ENCODE results near the gene PDCD1LG2.

DNA sequence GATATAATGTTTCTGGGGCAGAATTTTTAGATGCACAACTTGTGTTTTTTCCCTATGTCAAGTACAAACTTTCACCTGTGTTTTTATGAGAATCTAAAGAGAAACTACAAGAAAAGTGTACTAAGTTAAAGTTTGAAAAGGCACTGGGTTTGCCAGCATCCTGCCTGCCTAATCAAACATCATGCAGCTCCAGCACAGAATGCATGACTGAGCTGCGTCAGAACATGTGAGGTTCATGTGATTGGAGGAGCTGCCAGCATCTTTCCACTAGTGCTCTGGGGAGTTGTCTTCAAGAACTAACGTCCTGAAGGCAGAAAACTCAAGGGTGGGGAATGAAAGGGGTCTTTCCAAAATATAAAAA is 72.5 kb downstream of the PDCD1LG2 start:
- TF ChIP-seq, protein P1, sequence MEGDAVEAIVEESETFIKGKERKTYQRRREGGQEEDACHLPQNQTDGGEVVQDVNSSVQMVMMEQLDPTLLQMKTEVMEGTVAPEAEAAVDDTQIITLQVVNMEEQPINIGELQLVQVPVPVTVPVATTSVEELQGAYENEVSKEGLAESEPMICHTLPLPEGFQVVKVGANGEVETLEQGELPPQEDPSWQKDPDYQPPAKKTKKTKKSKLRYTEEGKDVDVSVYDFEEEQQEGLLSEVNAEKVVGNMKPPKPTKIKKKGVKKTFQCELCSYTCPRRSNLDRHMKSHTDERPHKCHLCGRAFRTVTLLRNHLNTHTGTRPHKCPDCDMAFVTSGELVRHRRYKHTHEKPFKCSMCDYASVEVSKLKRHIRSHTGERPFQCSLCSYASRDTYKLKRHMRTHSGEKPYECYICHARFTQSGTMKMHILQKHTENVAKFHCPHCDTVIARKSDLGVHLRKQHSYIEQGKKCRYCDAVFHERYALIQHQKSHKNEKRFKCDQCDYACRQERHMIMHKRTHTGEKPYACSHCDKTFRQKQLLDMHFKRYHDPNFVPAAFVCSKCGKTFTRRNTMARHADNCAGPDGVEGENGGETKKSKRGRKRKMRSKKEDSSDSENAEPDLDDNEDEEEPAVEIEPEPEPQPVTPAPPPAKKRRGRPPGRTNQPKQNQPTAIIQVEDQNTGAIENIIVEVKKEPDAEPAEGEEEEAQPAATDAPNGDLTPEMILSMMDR (conservative IDR thresholded peaks at IDR 0.05; ENCODE audit: low read depth, low read length) = no peak
- no peak for TF ChIP-seq EZH2 (IDR thresholded peaks at IDR 0.05; ENCODE audit: borderline replicate concordance, low read depth, low read length, poor library complexity, severe bottlenecking)
